Neuronal stem cell (in vitro differentiated cells): ENCODE measurements around the gene SRC.

Experiments used
- DNase-seq: peaks from one replicate; pipeline ENCODE4 v3.0.0-alpha.2; 2013; ENCODE audit warnings: low spot score
- H2AFZ ChIP-seq: one replicate; pipeline ENCODE4 v1.6.1; 2013; ENCODE audit warnings: mild to moderate bottlenecking, low read length, inconsistent platforms
- H2AK5ac ChIP-seq: 2 replicates; pipeline ENCODE4 v1.6.1; 2013; ENCODE audit warnings: low read depth, mild to moderate bottlenecking, inconsistent platforms, low read length, moderate library complexity, mixed read lengths
- H2BK120ac ChIP-seq: 2 replicates; pipeline ENCODE4 v1.6.1; 2013; ENCODE audit warnings: low read depth, mild to moderate bottlenecking, inconsistent platforms, low read length, moderate library complexity, mixed read lengths
- H2BK12ac ChIP-seq: one replicate; pipeline ENCODE4 v1.6.1; 2013; ENCODE audit warnings: low read length, inconsistent platforms
- H2BK15ac ChIP-seq: 2 replicates; pipeline ENCODE4 v1.6.1; 2013; ENCODE audit warnings: mild to moderate bottlenecking, low read length, inconsistent platforms, mixed read lengths
- H2BK5ac ChIP-seq: one replicate; pipeline ENCODE4 v1.6.1; 2013; ENCODE audit warnings: inconsistent platforms, mild to moderate bottlenecking, low read length, moderate library complexity
- H3K14ac ChIP-seq: one replicate; pipeline ENCODE4 v1.6.1; 2013; ENCODE audit warnings: low read length, inconsistent platforms
- H3K18ac ChIP-seq: 2 replicates; pipeline ENCODE4 v1.6.1; 2013; ENCODE audit warnings: low read length, inconsistent platforms
- H3K23ac ChIP-seq: 2 replicates; pipeline ENCODE4 v1.6.1; 2013; ENCODE audit warnings: low read depth, mild to moderate bottlenecking, mixed read lengths, low read length, inconsistent platforms; ENCODE audit not compliant: poor library complexity
- H3K27ac ChIP-seq: replicated peaks from 3 replicates; pipeline ENCODE4 v1.5.1; 2013; ENCODE audit warnings: low read length, inconsistent platforms
- H3K27me3 ChIP-seq, 3 experiments: 2 replicates each; pipeline ENCODE4 v1.6.1; 2013; ENCODE audit warnings: low read length in 3 of 3, mild to moderate bottlenecking in 2 of 3, inconsistent platforms in 1 of 3, low read depth in 1 of 3, mixed read lengths in 1 of 3, moderate library complexity in 1 of 3; ENCODE audit not compliant: control insufficient read depth in 3 of 3, insufficient read depth in 3 of 3
- H3K36me3 ChIP-seq, 2 donors: replicated peaks in 1 of 2; 2 replicates each; pipeline ENCODE4 v1.6.1; 2013; ENCODE audit warnings: low read length in 2 of 2; ENCODE audit not compliant: control insufficient read depth in 2 of 2, insufficient read depth in 2 of 2
- H3K4ac ChIP-seq: 2 replicates; pipeline ENCODE4 v1.6.1; 2013; ENCODE audit warnings: inconsistent platforms, mild to moderate bottlenecking, low read length, moderate library complexity
- H3K4me1 ChIP-seq, 2 donors: 1 replicate in 1 of 2; 2 replicates in 1 of 2; pipeline ENCODE4 v1.6.1; 2013; ENCODE audit warnings: low read length in 2 of 2, low read depth in 1 of 2; ENCODE audit not compliant: control insufficient read depth in 2 of 2, insufficient read depth in 1 of 2
- H3K4me2 ChIP-seq: one replicate; pipeline ENCODE4 v1.6.1; 2013; ENCODE audit warnings: mild to moderate bottlenecking, low read length, inconsistent platforms; ENCODE audit not compliant: insufficient read depth, poor library complexity, severe bottlenecking
- H3K4me3 ChIP-seq, 2 donors: 2 replicates each; pipeline ENCODE4 v1.5.1; 2013; ENCODE audit warnings: low read length in 2 of 2, mild to moderate bottlenecking in 2 of 2, inconsistent platforms in 1 of 2, moderate library complexity in 1 of 2
- H3K79me1 ChIP-seq: one replicate; pipeline ENCODE4 v1.6.1; 2013; ENCODE audit warnings: low read depth, mild to moderate bottlenecking, inconsistent platforms, low read length, moderate library complexity
- H3K9ac ChIP-seq: one replicate; pipeline ENCODE4 v1.6.1; 2013; ENCODE audit warnings: mild to moderate bottlenecking, low read depth, low read length, inconsistent platforms; ENCODE audit not compliant: poor library complexity
- H3K9me3 ChIP-seq, 2 donors: replicated peaks in 1 of 2; 2 replicates each; pipeline versions ENCODE3 to v1.6.1; 2013; ENCODE audit warnings: low read length in 2 of 2, mild to moderate bottlenecking in 2 of 2, inconsistent platforms in 1 of 2, low read depth in 1 of 2, mixed read lengths in 1 of 2, moderate library complexity in 1 of 2; ENCODE audit not compliant: control insufficient read depth in 2 of 2, insufficient read depth in 1 of 2
- H4K8ac ChIP-seq: one replicate; pipeline ENCODE4 v1.6.1; 2013; ENCODE audit warnings: low read depth, mild to moderate bottlenecking, inconsistent platforms, low read length, moderate library complexity
- H4K91ac ChIP-seq: one replicate; pipeline ENCODE4 v1.6.1; 2013; ENCODE audit warnings: low read length, low read depth, mild to moderate bottlenecking, inconsistent platforms; ENCODE audit not compliant: poor library complexity
- WGBS, 2 donors: extraction: QIAGEN DNeasy Blood & Tissue Kit; methylation state at CpG; one replicate each; pipeline ENCODE4 v1.1.7; 2013; ENCODE audit warnings: missing lambda C conversion rate in 2 of 2, mixed read lengths in 1 of 2; ENCODE audit not compliant: insufficient read length in 2 of 2, insufficient replicate concordance in 1 of 2; ENCODE audit errors: extremely low coverage in 2 of 2; 5-methylcytosine and 5-hydroxymethylcytosine counted together

SRC gene

DNA sequence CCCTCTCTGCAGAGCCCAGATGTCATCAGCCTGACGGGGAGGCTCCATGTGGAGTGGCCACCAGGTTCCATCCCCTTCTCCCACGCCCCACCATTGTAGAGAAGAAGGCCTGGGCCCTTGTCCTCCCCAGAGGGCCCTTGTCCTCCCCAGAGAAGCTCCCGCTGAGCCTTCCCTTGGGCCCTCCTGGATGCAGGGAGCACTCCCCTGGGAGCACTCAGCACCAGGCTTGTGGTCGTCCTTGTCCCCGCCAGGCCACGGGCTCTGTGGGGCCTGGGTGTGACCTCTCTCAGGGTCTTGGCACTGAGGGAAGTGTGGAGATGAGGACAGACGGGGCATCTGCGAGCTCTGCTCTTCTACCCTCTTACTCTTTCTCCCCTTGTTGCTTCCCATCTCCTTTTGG, 91.7 kb downstream of the SRC start:
- H2BK120ac ChIP-seq: no peak overlapping the region
- no peak overlapping the region for H3K4ac ChIP-seq
- H2AFZ ChIP-seq: peak overlapping the region; percentile 66
- H2BK15ac ChIP-seq: peak overlapping the region; percentile 80
- H3K4me3 ChIP-seq: no peak overlapping the region
- peak overlapping the region; percentile 48 for H3K23ac ChIP-seq
- no peak overlapping the region for H3K4me2 ChIP-seq
- H2BK12ac ChIP-seq: peak overlapping the region; percentile 85
- no peak overlapping the region for H2BK5ac ChIP-seq
- H3K9ac ChIP-seq: peak overlapping the region; percentile 13
- H3K27me3 ChIP-seq: peaks cover 0 to 7% (median 0%) of the 10 kb centered on the region in 3 experiments
- H3K4me1 ChIP-seq: peaks cover 14 to 19% of the 10 kb centered on the region in 2 donors
- H3K27ac ChIP-seq: no peak overlapping the region
- H2AK5ac ChIP-seq: peak overlapping the region; percentile 99
- no peak overlapping the region for H3K14ac ChIP-seq
- no peak for DNase-seq
- WGBS, 2 donors: no CpG with 5 or more reads among the region's 8 CpGs
- peaks cover 0 to 2% of the 10 kb centered on the region in 2 donors for H3K9me3 ChIP-seq
- H3K18ac ChIP-seq: peak overlapping the region; percentile 86
- H4K8ac ChIP-seq: no peak overlapping the region
- no peaks in the 10 kb centered on the region for H3K36me3 ChIP-seq
- H4K91ac ChIP-seq: no peak overlapping the region
- no peaks in the 10 kb centered on the region for H3K79me1 ChIP-seq

GRCh38 chr20:37438464-37439222, 92.7 kb downstream of the SRC start:
- peak overlapping the region; percentile 96 for H2AK5ac ChIP-seq
- H2BK5ac ChIP-seq: peak overlapping the region; percentile 18
- H3K9ac ChIP-seq: no peak overlapping the region
- no peak overlapping the region for H2BK15ac ChIP-seq
- no peak overlapping the region for H4K8ac ChIP-seq
- peak overlapping the region; percentile 47 for H3K14ac ChIP-seq
- no peak overlapping the region for H3K27ac ChIP-seq
- peak overlapping the region; percentile 52 for H3K23ac ChIP-seq
- no peak overlapping the region for H3K4me2 ChIP-seq
- no peak overlapping the region for H3K4ac ChIP-seq
- peaks cover 0 to 2% of the 10 kb centered on the region in 2 donors for H3K9me3 ChIP-seq
- H3K4me1 ChIP-seq: peaks cover 14 to 19% of the 10 kb centered on the region in 2 donors
- H3K27me3 ChIP-seq: peaks cover 0 to 14% (median 0%) of the 10 kb centered on the region in 3 experiments
- H2AFZ ChIP-seq: peak overlapping the region; percentile 66
- peak overlapping the region; percentile 62 for H3K18ac ChIP-seq
- no peaks in the 10 kb centered on the region for H3K36me3 ChIP-seq
- WGBS, 2 donors: no CpG with 5 or more reads among the region's 25 CpGs
- H2BK120ac ChIP-seq: no peak overlapping the region
- peak overlapping the region in 1 of 2 donors; percentile 20 for H3K4me3 ChIP-seq
- peak overlapping the region; percentile 86 for H2BK12ac ChIP-seq
- no peak for DNase-seq
- no peaks in the 10 kb centered on the region for H3K79me1 ChIP-seq
- H4K91ac ChIP-seq: no peak overlapping the region

DNA sequence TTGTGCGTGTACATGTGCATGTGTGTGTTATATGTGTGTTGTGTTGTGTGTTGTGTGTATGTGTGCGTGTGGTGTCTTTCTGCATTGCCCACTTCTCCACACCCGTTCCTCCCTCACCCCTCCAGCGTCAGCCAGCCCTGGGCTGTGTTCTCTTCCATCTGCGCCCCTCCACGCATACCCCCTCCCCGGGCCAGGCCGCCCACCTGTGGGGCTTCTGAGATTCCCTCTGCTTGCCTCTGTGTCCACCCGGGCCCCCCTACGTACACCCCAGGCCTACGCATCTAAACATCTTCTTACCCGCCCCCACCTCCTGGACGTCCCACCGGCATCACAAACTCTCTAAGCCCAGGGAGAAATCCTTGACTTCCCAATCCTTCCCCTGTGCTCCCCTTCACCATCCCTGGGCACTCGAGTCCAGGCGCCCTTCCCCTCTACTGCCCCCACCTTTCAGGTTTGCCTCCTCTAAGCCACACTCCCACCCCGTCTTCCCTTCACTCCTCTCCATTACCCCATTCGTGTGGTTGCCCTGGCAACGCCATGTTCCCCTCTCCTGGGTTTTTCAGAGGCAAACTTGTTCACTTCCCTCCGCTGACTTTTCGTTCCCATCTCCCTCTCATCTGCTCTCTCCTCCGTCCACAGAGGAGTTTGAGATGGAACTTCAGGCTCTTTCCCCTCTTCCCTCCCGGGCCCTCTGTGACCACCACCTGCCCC, 93.4 kb downstream of the SRC start:
- WGBS, 2 donors: 100% methylated on average over 1 of the region's 23 CpGs; no CpG with 5 or more reads in 1 of the 2 donors
- Histone ChIP-seq H3K14ac (peak overlapping the region; percentile 47), H2BK120ac (no peak overlapping the region), H3K27ac (no peak overlapping the region), H3K18ac (peak overlapping the region; percentile 23), H4K91ac (no peak overlapping the region), H3K27me3 (peaks cover 0 to 16% (median 0%) of the 10 kb centered on the region in 3 experiments), H3K36me3 (no peaks in the 10 kb centered on the region), H3K4me2 (no peak overlapping the region), H3K4me1 (peaks cover 14 to 19% of the 10 kb centered on the region in 2 donors), H2AK5ac (peak overlapping the region; percentile 11), H2BK12ac (no peak overlapping the region), H3K79me1 (no peaks in the 10 kb centered on the region), H3K9ac (no peak overlapping the region), H3K4ac (no peak overlapping the region), H3K23ac (peak overlapping the region; percentile 52), H2BK15ac (no peak overlapping the region), H3K4me3 (peak overlapping the region in 1 of 2 donors; percentile 20), H2AFZ (no peak overlapping the region), H3K9me3 (peaks cover 0 to 2% of the 10 kb centered on the region in 2 donors), H4K8ac (no peak overlapping the region), H2BK5ac (no peak overlapping the region)
- no peak for DNase-seq

DNA sequence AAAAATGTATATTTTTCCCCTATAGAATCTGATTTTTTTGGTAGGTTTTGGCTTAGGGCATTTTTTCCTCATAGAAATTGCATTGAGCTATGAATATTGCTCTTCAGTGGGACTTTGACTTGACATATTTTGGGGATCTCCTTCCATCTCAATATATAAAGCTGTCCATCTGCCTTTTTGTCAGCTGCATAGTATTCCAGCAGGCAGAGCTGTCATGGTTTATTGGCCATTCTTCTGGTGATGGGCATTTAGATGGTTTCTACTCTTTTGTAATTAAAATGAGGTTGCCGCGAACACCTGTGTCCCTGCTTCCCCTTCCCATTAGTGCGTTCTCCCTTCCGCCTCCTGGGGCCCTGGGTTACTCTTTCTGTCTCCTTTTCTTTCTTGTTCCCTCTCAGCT, 95.1 kb downstream of the SRC start:
- H4K8ac ChIP-seq: no peak overlapping the region
- H3K18ac ChIP-seq: no peak overlapping the region

More for the DNA sequence above, 95.1 kb downstream of the SRC start:
- Histone ChIP-seq H2AK5ac (no peak overlapping the region), H2BK15ac (no peak overlapping the region), H3K4ac (no peak overlapping the region), H2BK5ac (no peak overlapping the region), H4K91ac (no peak overlapping the region), H3K9me3 (peaks cover 0 to 2% of the 10 kb centered on the region in 2 donors), H3K9ac (no peak overlapping the region), H3K27me3 (peaks cover 0 to 11% (median 0%) of the 10 kb centered on the region in 3 experiments), H2BK12ac (no peak overlapping the region), H3K4me1 (peaks cover 14 to 17% of the 10 kb centered on the region in 2 donors), H3K79me1 (no peaks in the 10 kb centered on the region), H3K4me2 (no peak overlapping the region), H3K36me3 (no peaks in the 10 kb centered on the region), H3K4me3 (no peak overlapping the region), H3K23ac (no peak overlapping the region), H2AFZ (no peak overlapping the region), H3K27ac (no peak overlapping the region), H2BK120ac (no peak overlapping the region), H3K14ac (no peak overlapping the region)
- DNase-seq: no peak
- no CpG with 5 or more reads among the region's 4 CpGs for WGBS, 2 donors
